Stomach (tissue), 9 donors: ENCODE results near the gene ZBTB34. TPM values are rescaled to one million over a fixed set of nuclear protein-coding genes. Genes with fewer than 3 reads are reported as not detected.

Experiments
- DNase-seq, 2 donors: peaks; one replicate each; pipeline versions ENCODE4 v3.0.0 to v3.0.0-alpha.2; 2013 to 2019
- H3K27ac ChIP-seq, 5 donors: fragments of 200-600 bp in 4 of 5; sonication (generic) in 4 of 5; one replicate each; pipeline ENCODE4 v1.5.1; 2013 to 2019; ENCODE audit warnings: mild to moderate bottlenecking in 1 of 5, moderate library complexity in 1 of 5
- H3K27me3 ChIP-seq, 3 donors: fragments of 200-600 bp; sonication (generic); one replicate each; pipeline ENCODE4 v1.5.1; 2017 to 2019; ENCODE audit warnings: mixed run types in 1 of 3
- H3K36me3 ChIP-seq, 4 donors: fragments of 200-600 bp; sonication (generic); 1 replicate in 3 of 4; 2 replicates in 1 of 4; pipeline ENCODE4 v1.5.1; 2016 to 2019
- H3K4me1 ChIP-seq, 4 donors: fragments of 200-600 bp; sonication (generic); one replicate each; pipeline ENCODE4 v1.5.1; 2016 to 2019
- H3K4me3 ChIP-seq, 4 donors: fragments of 200-600 bp; sonication (generic) in 3 of 4; one replicate each; pipeline ENCODE4 v1.5.1; 2016 to 2019; ENCODE audit warnings: mild to moderate bottlenecking in 1 of 4
- H3K9me3 ChIP-seq, 4 donors: fragments of 200-600 bp; sonication (generic); one replicate each; pipeline ENCODE4 v1.5.1; 2016 to 2019
- EP300 ChIP-seq: sonication (generic); formaldehyde crosslinking; IDR thresholded peaks from one replicate; pipeline ENCODE4 v1.6.1; 2017; ENCODE audit warnings: antibody characterized with exemption
- POLR2A ChIP-seq, 4 donors: fragments of 450-650 bp; IDR thresholded peaks; one replicate each; pipeline ENCODE4 v1.6.1; 2016; ENCODE audit warnings: antibody characterized with exemption in 4 of 4, control low read depth in 2 of 4, mild to moderate bottlenecking in 1 of 4, moderate library complexity in 1 of 4
- POLR2AphosphoS5 ChIP-seq, 3 donors: sonication (generic); formaldehyde crosslinking; IDR thresholded peaks; one replicate each; pipeline ENCODE4 v1.6.1; 2016; ENCODE audit warnings: antibody characterized with exemption in 3 of 3
- WGBS, 5 donors: extraction: QIAGEN DNeasy Blood & Tissue Kit in 3 of 5; methylation state at CpG; one replicate each; pipeline versions ENCODE4 v1.1.5 to v1.1.7; 2013 to 2018; 5-methylcytosine and 5-hydroxymethylcytosine counted together
- intact Hi-C: fragments of 100-400 bp; cut with DNase I; formaldehyde crosslinking; loops from one replicate; pipeline ENCODE4 v1.15.1; 2023; ENCODE audit warnings: low total_unique reads
- polyA plus RNA-seq, 3 donors: library from polyadenylated mRNA; stranded (reverse); fragments of 200-250 nt; gene quantifications; one replicate each; pipeline ENCODE4 v1.2.3, GENCODE V29; 2013
- total RNA-seq, 5 donors: library from RNA; depleted of rRNA; stranded (reverse); fragments of >200 nt; gene quantifications; one replicate each; pipeline versions ENCODE4 v1.1.0 to v1.2.3, GENCODE V29; 2014 to 2016
- TF ChIP-seq, protein P1 (sequence below), 7 experiments: fragments of 450-650 bp in 4 of 7; fragments of 200-600 bp in 3 of 7; sonication (generic) in 3 of 7; IDR thresholded peaks; one replicate each; pipeline ENCODE4 v1.5.1; 2016 to 2019; ENCODE audit warnings: antibody characterized with exemption in 7 of 7, control low read depth in 2 of 7, mild to moderate bottlenecking in 1 of 7
- donor health status: healthy with polysubstance abuse.
- donor health status: Bipolar disorder and iron deficiency.
- donor health status: healthy.

The ZBTB34 gene
- total and polyA plus RNA-seq, 8 donors: 0.92 to 25.7 (median 9.7) TPM

GRCh38 chr9:126856326-126856877, 4.0 kb upstream of the ZBTB34 start:
- Histone ChIP-seq H3K9me3 (no peaks in the 10 kb centered on the region), H3K4me1 (peaks cover 13 to 22% (median 19%) of the 10 kb centered on the region in 4 donors), H3K36me3 (no peaks in the 10 kb centered on the region), H3K27me3 (peaks cover 0 to 26% (median 0%) of the 10 kb centered on the region in 3 donors), H3K27ac (no peak overlapping the region), H3K4me3 (no peak overlapping the region)
- 83 to 87% (median 86%) methylated on average over 6 of the region's 6 CpGs for WGBS, 5 donors
- TF ChIP-seq, protein P1, sequence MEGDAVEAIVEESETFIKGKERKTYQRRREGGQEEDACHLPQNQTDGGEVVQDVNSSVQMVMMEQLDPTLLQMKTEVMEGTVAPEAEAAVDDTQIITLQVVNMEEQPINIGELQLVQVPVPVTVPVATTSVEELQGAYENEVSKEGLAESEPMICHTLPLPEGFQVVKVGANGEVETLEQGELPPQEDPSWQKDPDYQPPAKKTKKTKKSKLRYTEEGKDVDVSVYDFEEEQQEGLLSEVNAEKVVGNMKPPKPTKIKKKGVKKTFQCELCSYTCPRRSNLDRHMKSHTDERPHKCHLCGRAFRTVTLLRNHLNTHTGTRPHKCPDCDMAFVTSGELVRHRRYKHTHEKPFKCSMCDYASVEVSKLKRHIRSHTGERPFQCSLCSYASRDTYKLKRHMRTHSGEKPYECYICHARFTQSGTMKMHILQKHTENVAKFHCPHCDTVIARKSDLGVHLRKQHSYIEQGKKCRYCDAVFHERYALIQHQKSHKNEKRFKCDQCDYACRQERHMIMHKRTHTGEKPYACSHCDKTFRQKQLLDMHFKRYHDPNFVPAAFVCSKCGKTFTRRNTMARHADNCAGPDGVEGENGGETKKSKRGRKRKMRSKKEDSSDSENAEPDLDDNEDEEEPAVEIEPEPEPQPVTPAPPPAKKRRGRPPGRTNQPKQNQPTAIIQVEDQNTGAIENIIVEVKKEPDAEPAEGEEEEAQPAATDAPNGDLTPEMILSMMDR (IDR thresholded peaks at IDR 0.05): no peak
- TF ChIP-seq EP300 (no peak), POLR2A (IDR thresholded peaks at IDR 0.05) (no peak), POLR2AphosphoS5 (IDR thresholded peaks at IDR 0.05) (no peak)
- no peak for DNase-seq
- intact Hi-C loops: no loop called here

DNA sequence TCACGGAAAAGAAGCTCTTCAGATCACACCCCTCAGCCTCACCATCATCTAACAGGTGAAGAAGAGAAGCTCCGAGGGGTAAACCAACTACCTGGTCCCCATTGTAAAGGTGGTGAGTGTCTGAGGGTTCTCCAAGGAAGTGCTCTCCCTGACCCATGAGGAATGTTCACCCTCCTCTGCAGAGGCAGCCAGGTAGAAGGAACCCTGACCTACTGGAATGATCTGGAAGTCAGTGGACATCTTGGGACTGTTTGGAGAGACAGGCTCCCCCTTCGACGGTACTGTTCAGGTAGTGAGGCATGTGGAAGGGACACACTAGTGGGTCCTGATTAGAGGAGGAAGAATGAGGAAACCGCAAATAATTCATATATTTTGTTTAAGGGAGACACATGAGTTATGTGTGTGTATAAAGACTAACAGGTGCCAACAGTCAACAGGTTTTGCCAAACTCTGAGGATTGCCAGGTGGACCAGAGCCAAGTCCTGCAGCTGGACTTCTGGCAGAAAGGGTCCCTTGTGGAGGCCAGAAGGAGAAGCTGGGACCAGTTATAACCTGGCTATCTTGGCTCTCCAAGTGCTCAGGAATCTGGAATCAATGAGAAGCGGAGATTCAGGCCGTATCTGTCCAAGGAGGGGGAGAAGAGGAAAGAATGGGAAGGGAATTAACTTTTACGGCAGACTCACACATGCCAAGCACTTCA, 3.0 kb upstream of the ZBTB34 start:
- intact Hi-C loops: no loop called here
- DNase-seq: peak; percentile 44 to 78
- peaks cover 0 to 16% (median 0%) of the 10 kb centered on the region in 3 donors for H3K27me3 ChIP-seq
- H3K4me3 ChIP-seq: no peak overlapping the region
- peaks cover 23 to 32% (median 29%) of the 10 kb centered on the region in 4 donors for H3K4me1 ChIP-seq
- no peaks in the 10 kb centered on the region for H3K9me3 ChIP-seq
- TF ChIP-seq EP300: no peak
- TF ChIP-seq POLR2AphosphoS5 (IDR thresholded peaks at IDR 0.05): no peak
- TF ChIP-seq, protein P1 (IDR thresholded peaks at IDR 0.05): no peak
- H3K36me3 ChIP-seq: no peaks in the 10 kb centered on the region
- no peak overlapping the region for H3K27ac ChIP-seq
- 38 to 50% (median 46%) methylated on average over 8 of the region's 8 CpGs for WGBS, 5 donors

DNA sequence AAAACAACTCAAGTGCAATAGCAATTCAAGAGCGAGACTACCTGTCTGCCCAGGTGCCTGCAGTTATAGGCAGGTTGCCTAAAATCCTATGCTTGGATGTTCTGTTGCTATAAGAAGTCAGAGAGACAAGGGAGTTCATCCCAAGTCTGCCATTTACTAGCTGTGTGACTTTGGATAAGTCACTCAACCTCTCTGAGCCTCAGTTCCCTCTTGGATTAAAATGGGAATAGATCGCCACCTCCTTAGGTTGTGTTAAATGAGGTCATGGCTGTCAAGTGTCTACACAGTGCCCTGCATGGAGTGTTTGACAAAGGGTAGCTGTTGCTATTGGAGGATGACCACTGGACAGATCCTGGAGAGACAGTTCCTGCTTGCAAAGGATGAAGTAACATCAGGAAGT, 1.3 kb upstream of the ZBTB34 start:
- intact Hi-C loops: no loop called here
- Histone ChIP-seq H3K4me1 (peaks cover 30 to 49% (median 42%) of the 10 kb centered on the region in 4 donors), H3K27ac (no peak overlapping the region), H3K4me3 (no peak overlapping the region), H3K27me3 (peaks cover 0 to under 1% (median 0%) of the 10 kb centered on the region in 3 donors), H3K9me3 (no peaks in the 10 kb centered on the region), H3K36me3 (peaks cover 0 to 8% (median 6%) of the 10 kb centered on the region in 4 donors)
- 87 to 97% (median 91%) methylated on average over 2 of the region's 2 CpGs for WGBS, 5 donors
- DNase-seq: no peak
- TF ChIP-seq POLR2A (IDR thresholded peaks at IDR 0.05): no peak
- TF ChIP-seq, protein P1 (IDR thresholded peaks at IDR 0.05): no peak
- no peak for TF ChIP-seq POLR2AphosphoS5 (IDR thresholded peaks at IDR 0.05)
- TF ChIP-seq EP300: no peak

- peak; percentile 49 to 66 for DNase-seq
- Histone ChIP-seq H3K9me3 (no peaks in the 10 kb centered on the region), H3K36me3 (peaks cover 9 to 24% (median 23%) of the 10 kb centered on the region in 4 donors), H3K4me3 (peak overlapping the region; percentile 89 to 97 (median 94)), H3K27me3 (no peaks in the 10 kb centered on the region), H3K27ac (peak overlapping the region; percentile 86 to 96 (median 94)), H3K4me1 (peaks cover 30 to 58% (median 47%) of the 10 kb centered on the region in 4 donors)
- TF ChIP-seq, protein P1 (IDR thresholded peaks at IDR 0.05): no peak
- no peak for TF ChIP-seq POLR2AphosphoS5 (IDR thresholded peaks at IDR 0.05)
- TF ChIP-seq EP300: no peak
- TF ChIP-seq POLR2A (IDR thresholded peaks at IDR 0.05): no peak
- WGBS, 5 donors: 0 to 2% (median 0%) methylated on average over 6 to 71 of the region's 71 CpGs
- intact Hi-C loops: no loop called here
Measured at GRCh38 chr9:126860757-126861466, 473 bp downstream of the ZBTB34 start.
